Measurements from ENCODE around the gene SHB.

SHB gene

GRCh38 chr9:37946041-37946440 lies 123.0 kb downstream of the SHB start:
- no peaks in the 10 kb centered on the region for H3K36me3 ChIP-seq (ENCODE audit: low read length)
- no peak overlapping the region for H2AFZ ChIP-seq (ENCODE audit: low read depth, low read length, severe bottlenecking)
- H3K79me2 ChIP-seq (ENCODE audit: insufficient read depth, low read length) = no peaks in the 10 kb centered on the region
- TF ChIP-seq CTCF (IDR thresholded peaks at IDR 0.05; ENCODE audit: insufficient read depth, low read length, poor library complexity, severe bottlenecking) (no peak), EZH2phosphoT487 (conservative IDR thresholded peaks at IDR 0.05; ENCODE audit: low read length) (no peak)
- H4K20me1 ChIP-seq (ENCODE audit: low read depth, low read length) = no peaks in the 10 kb centered on the region
- H3F3A ChIP-seq (ENCODE audit: insufficient read depth) = no peaks in the 10 kb centered on the region
- no peak overlapping the region for H3K27ac ChIP-seq (ENCODE audit: low read depth, low read length)
- H3K27me3 ChIP-seq (ENCODE audit: low read length) = no peaks in the 10 kb centered on the region
- H3K9me2 ChIP-seq (replicated peaks; ENCODE audit: insufficient read depth, low read length) = no peaks in the 10 kb centered on the region
- H3K9ac ChIP-seq (ENCODE audit: low read length) = no peak overlapping the region
- no peak overlapping the region for H3K4me2 ChIP-seq (ENCODE audit: low read depth, low read length, poor library complexity, severe bottlenecking)
- no peak overlapping the region for H3K4me3 ChIP-seq (ENCODE audit: insufficient read depth, low read length, poor library complexity, severe bottlenecking)
- no peaks in the 10 kb centered on the region for H3K9me3 ChIP-seq (ENCODE audit: insufficient read depth, low read length)

GRCh38 chr9:37944671-37945481 lies 124.2 kb downstream of the SHB start:
- H3K4me2 ChIP-seq (ENCODE audit: low read depth, low read length, poor library complexity, severe bottlenecking) = no peak overlapping the region
- H3K9me3 ChIP-seq (ENCODE audit: insufficient read depth, low read length) = no peaks in the 10 kb centered on the region
- no peaks in the 10 kb centered on the region for H3F3A ChIP-seq (ENCODE audit: insufficient read depth)
- H3K9me2 ChIP-seq (replicated peaks; ENCODE audit: insufficient read depth, low read length) = no peaks in the 10 kb centered on the region
- H3K4me3 ChIP-seq (ENCODE audit: insufficient read depth, low read length, poor library complexity, severe bottlenecking) = no peak overlapping the region
- H3K36me3 ChIP-seq (ENCODE audit: low read length) = no peaks in the 10 kb centered on the region
- no peak overlapping the region for H3K9ac ChIP-seq (ENCODE audit: low read length)
- H4K20me1 ChIP-seq (ENCODE audit: low read depth, low read length) = no peaks in the 10 kb centered on the region
- no peak overlapping the region for H2AFZ ChIP-seq (ENCODE audit: low read depth, low read length, severe bottlenecking)
- TF ChIP-seq EZH2phosphoT487 (conservative IDR thresholded peaks at IDR 0.05; ENCODE audit: low read length) = no peak
- no peak overlapping the region for H3K27ac ChIP-seq (ENCODE audit: low read depth, low read length)
- H3K79me2 ChIP-seq (ENCODE audit: insufficient read depth, low read length) = no peaks in the 10 kb centered on the region
- H3K27me3 ChIP-seq (ENCODE audit: low read length) = no peaks in the 10 kb centered on the region

DNA sequence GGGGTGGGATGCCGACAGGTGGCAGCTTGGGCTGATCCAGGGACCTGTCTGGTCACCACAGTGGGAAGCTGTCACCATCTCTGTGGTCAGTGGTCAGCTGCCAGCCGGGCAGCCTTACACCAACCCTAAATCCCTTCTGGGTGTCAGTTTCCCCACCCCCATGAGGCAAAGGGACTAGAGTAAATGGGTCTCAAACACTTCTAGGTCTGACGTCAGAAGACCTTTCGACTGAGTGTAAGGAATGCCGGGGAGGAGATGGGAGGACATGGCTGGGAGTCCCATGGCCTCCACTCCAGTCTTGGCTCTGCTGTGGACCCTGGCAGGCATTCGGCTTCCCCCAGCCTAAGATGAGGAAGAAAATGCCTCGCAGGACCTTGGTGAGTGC lies 124.8 kb downstream of the SHB start:
- Histone ChIP-seq H3K9ac (ENCODE audit: low read length) (no peak overlapping the region), H3K4me2 (ENCODE audit: low read depth, low read length, poor library complexity, severe bottlenecking) (no peak overlapping the region), H3K27ac (ENCODE audit: low read depth, low read length) (no peak overlapping the region)

More for the DNA sequence above, 124.8 kb downstream of the SHB start:
- H3K4me3 ChIP-seq (ENCODE audit: insufficient read depth, low read length, poor library complexity, severe bottlenecking) = no peak overlapping the region
- no peaks in the 10 kb centered on the region for H4K20me1 ChIP-seq (ENCODE audit: low read depth, low read length)
- H3K9me3 ChIP-seq (ENCODE audit: insufficient read depth, low read length) = no peaks in the 10 kb centered on the region
- H3K79me2 ChIP-seq (ENCODE audit: insufficient read depth, low read length) = no peaks in the 10 kb centered on the region
- H3K27me3 ChIP-seq (ENCODE audit: low read length) = no peaks in the 10 kb centered on the region
- no peak overlapping the region for H2AFZ ChIP-seq (ENCODE audit: low read depth, low read length, severe bottlenecking)
- H3F3A ChIP-seq (ENCODE audit: insufficient read depth) = no peaks in the 10 kb centered on the region
- no peaks in the 10 kb centered on the region for H3K36me3 ChIP-seq (ENCODE audit: low read length)
- no peak for TF ChIP-seq EZH2phosphoT487 (conservative IDR thresholded peaks at IDR 0.05; ENCODE audit: low read length)
- TF ChIP-seq CTCF (IDR thresholded peaks at IDR 0.05; ENCODE audit: insufficient read depth, low read length, poor library complexity, severe bottlenecking) = no peak
- no peaks in the 10 kb centered on the region for H3K9me2 ChIP-seq (replicated peaks; ENCODE audit: insufficient read depth, low read length)
